ENCODE data around the gene OLFM1.

The OLFM1 gene

GRCh38 chr9:135093911-135094584, 6.6 kb downstream of the OLFM1 start:
- Histone ChIP-seq H3K36me3 (ENCODE audit: insufficient read depth, low read length) (no peaks in the 10 kb centered on the region), H3K9ac (ENCODE audit: low read depth, low read length) (no peak overlapping the region), H2AFZ (ENCODE audit: low read depth, low read length) (no peak overlapping the region), H3K9me3 (ENCODE audit: insufficient read depth, low read length, severe bottlenecking) (no peaks in the 10 kb centered on the region), H3K4me3 (ENCODE audit: low read depth in 1 of 2, low read length in 2 of 2) (no peak overlapping the region), H3K79me2 (ENCODE audit: insufficient read depth, low read length) (no peaks in the 10 kb centered on the region), H3K27me3 (ENCODE audit: insufficient read depth, low read length, poor library complexity) (no peaks in the 10 kb centered on the region), H3K27ac (ENCODE audit: low read length) (no peak overlapping the region), H4K20me1 (ENCODE audit: insufficient read depth, low read length) (peaks cover 8% of the 10 kb centered on the region; the same call in 1 of the 2 replicates), H3K4me2 (ENCODE audit: insufficient read depth, low read length) (no peak overlapping the region), H3K4me1 (ENCODE audit: insufficient read depth, low read length) (no peaks in the 10 kb centered on the region)
- TF ChIP-seq CTCF (IDR thresholded peaks at IDR 0.05; ENCODE audit: borderline replicate concordance, extremely low read depth, low read length, poor library complexity, severe bottlenecking) = no peak
- TF ChIP-seq EZH2 (IDR thresholded peaks at IDR 0.05; ENCODE audit: borderline replicate concordance, low read depth, low read length, severe bottlenecking) = no peak
- ATAC-seq (ENCODE audit: insufficient read depth, low read depth) (no peak), DNase-seq (no peak)

GRCh38 chr9:135095470-135096407, 8.3 kb downstream of the OLFM1 start:
- Histone ChIP-seq H3K4me3 (ENCODE audit: low read depth in 1 of 2, low read length in 2 of 2) (no peak overlapping the region), H3K4me2 (ENCODE audit: insufficient read depth, low read length) (no peak overlapping the region), H3K27ac (ENCODE audit: low read length) (no peak overlapping the region), H2AFZ (ENCODE audit: low read depth, low read length) (no peak overlapping the region), H3K36me3 (ENCODE audit: insufficient read depth, low read length) (no peaks in the 10 kb centered on the region), H3K4me1 (ENCODE audit: insufficient read depth, low read length) (no peaks in the 10 kb centered on the region), H3K9ac (ENCODE audit: low read depth, low read length) (no peak overlapping the region), H3K9me3 (ENCODE audit: insufficient read depth, low read length, severe bottlenecking) (no peaks in the 10 kb centered on the region), H3K27me3 (ENCODE audit: insufficient read depth, low read length, poor library complexity) (no peaks in the 10 kb centered on the region), H4K20me1 (ENCODE audit: insufficient read depth, low read length) (peaks cover 8% of the 10 kb centered on the region; the same call in 1 of the 2 replicates), H3K79me2 (ENCODE audit: insufficient read depth, low read length) (no peaks in the 10 kb centered on the region)
- TF ChIP-seq CTCF (IDR thresholded peaks at IDR 0.05; ENCODE audit: borderline replicate concordance, extremely low read depth, low read length, poor library complexity, severe bottlenecking) = no peak
- no peak for TF ChIP-seq EZH2 (IDR thresholded peaks at IDR 0.05; ENCODE audit: borderline replicate concordance, low read depth, low read length, severe bottlenecking)
- DNase-seq (no peak), ATAC-seq (ENCODE audit: insufficient read depth, low read depth) (no peak)

DNA sequence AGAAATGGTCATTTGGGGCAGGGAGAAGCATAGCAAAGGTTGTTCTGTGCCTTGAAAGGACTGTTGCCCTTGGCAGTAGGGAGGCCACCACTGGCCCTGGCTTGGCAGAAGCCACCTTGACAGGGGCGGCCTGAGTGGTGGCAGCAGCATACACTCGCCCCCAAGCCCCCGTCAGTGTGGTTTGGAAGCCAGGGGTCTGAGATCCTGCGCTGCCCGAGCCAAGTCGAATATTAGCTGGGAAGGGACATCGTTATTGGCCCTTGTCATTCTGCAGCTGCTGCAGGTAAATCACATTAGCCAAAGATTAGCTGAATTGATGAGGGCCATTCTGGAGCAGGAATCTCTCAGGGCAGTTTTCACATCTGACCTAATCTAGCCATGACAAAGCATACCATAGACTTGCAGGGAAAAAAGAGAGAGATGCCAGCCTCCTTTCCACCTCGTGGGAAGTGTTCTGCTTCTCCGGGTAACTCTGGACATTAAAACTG, 9.0 kb downstream of the OLFM1 start:
- no peak for ATAC-seq (ENCODE audit: insufficient read depth, low read depth)
- DNase-seq = no peak
- TF ChIP-seq EZH2 (IDR thresholded peaks at IDR 0.05; ENCODE audit: borderline replicate concordance, low read depth, low read length, severe bottlenecking) = no peak
- H3K27ac ChIP-seq (ENCODE audit: low read length) = no peak overlapping the region
- H3K9me3 ChIP-seq (ENCODE audit: insufficient read depth, low read length, severe bottlenecking) = no peaks in the 10 kb centered on the region
- H2AFZ ChIP-seq (ENCODE audit: low read depth, low read length) = no peak overlapping the region
- no peaks in the 10 kb centered on the region for H3K79me2 ChIP-seq (ENCODE audit: insufficient read depth, low read length)
- H3K4me3 ChIP-seq (ENCODE audit: low read depth in 1 of 2, low read length in 2 of 2) = no peak overlapping the region
- H3K27me3 ChIP-seq (ENCODE audit: insufficient read depth, low read length, poor library complexity) = no peaks in the 10 kb centered on the region
- H4K20me1 ChIP-seq (ENCODE audit: insufficient read depth, low read length) = peaks cover 7% of the 10 kb centered on the region; the same call in 1 of the 2 replicates
- no peak overlapping the region for H3K4me2 ChIP-seq (ENCODE audit: insufficient read depth, low read length)
- H3K9ac ChIP-seq (ENCODE audit: low read depth, low read length) = no peak overlapping the region
- no peaks in the 10 kb centered on the region for H3K4me1 ChIP-seq (ENCODE audit: insufficient read depth, low read length)
- no peaks in the 10 kb centered on the region for H3K36me3 ChIP-seq (ENCODE audit: insufficient read depth, low read length)

Measured in DND-41 (cell line).